Measurements from ENCODE around the gene WBP4.
"Not testable (repeated sequence)": the region's sequence is repeated elsewhere in the genome, so short reads cannot be mapped to it uniquely, and the experiment has no call there.

Gene WBP4

GRCh38 chr13:41079725-41080124 lies 18.4 kb downstream of the WBP4 start:
- DNase-seq (ENCODE audit: low read depth), result no peak

DNA sequence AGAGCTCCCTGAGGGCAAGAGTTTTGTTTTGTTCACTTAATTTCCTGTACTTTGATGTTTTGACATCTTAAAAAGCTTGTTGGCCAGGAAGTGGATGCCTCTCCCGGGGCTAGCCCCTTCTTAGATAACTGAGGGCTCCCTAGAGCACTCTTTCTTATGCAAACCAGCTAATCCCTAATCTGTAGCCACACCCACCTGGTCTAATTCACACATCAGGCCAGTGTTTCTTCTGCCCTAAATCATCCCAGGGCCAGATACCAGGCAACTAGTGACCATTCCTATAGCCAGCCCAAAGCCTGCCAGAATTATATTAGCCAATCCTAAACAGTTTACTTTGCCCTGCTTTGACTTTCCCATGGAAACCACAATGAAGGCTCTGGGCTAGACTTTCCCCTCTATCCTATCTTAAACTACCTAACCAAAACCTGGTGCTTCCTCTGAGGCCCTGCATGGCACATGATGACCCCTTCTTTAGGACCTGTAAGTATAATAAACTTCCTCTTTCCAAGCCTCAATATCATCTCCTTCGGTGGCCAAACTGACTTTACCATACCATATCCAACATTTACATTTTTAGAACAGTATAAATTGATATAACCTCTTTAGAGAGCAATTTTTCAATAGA lies 24.8 kb downstream of the WBP4 start:
- DNase-seq (ENCODE audit: low read depth), result no peak

GRCh38 chr13:41095681-41096080 lies 34.4 kb downstream of the WBP4 start:
- DNase-seq (ENCODE audit: low read depth), result not testable (repeated sequence)

GRCh38 chr13:41098761-41099160 lies 37.5 kb downstream of the WBP4 start:
- no peak for DNase-seq (ENCODE audit: low read depth)

DNA sequence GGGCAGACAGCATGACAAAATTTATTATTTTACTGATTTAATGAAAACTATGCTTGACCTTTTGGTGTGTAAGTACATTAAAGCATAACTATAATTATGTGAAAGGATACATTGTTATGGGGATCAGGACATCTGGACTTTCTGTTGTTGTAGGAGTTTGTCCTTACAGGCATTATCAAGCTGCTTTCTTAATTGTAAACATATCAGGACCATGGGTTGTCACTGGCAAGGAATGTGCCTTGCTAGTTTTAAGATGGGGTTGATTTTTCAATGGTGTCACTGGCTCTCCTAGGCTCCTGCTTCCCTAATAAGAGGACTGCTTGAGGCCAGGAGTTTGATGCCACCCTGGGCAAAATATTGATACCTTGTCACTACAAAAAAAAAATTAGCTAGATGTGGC lies 38.7 kb downstream of the WBP4 start:
- DNase-seq (ENCODE audit: low read depth), result no peak

- no peak for DNase-seq (ENCODE audit: low read depth)
Observed at GRCh38 chr13:41107104-41107571, 45.8 kb downstream of the WBP4 start.

DNA sequence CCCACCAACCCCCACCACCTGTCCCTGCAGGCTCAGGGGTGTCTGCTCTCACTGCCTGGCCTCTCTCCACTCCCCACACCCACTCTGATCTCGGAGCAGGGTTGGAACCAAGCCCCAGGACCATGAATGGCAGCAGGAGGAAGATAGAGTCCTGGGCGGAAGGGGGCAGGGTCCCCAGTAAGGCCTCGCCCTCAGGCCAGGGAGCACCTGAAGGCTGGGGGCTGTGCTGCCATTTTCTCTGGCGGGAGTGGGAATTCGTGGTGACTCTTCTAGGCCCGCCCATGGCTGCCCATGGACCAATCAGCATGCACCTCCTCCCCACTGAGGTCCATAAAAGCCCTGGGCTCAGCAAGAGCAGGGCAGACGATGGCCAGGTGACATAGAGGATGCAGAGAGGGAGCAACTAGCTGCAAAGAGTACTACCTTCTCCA lies 46.3 kb downstream of the WBP4 start:
- no peak for DNase-seq (ENCODE audit: low read depth)

DNA sequence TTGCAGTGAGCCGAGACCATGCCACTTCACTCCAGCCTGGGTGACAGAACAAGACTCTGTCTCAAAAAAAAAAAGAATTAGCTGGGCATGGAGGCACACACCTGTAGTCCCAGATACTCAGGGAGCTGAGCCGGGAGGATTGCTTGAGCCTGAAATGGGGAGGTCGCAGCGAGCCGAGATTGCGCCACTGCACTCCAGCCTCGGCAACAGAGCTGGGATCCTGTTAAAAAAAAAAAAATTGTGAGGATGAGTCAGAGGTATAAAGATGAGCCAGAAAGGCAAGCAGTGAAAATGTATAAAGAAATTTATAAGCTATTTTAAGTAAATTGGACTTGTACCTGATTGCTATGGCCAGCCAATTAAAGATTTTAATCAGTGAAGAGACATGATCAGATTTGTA lies 50.1 kb downstream of the WBP4 start:
- DNase-seq (ENCODE audit: low read depth), result no peak

DNA sequence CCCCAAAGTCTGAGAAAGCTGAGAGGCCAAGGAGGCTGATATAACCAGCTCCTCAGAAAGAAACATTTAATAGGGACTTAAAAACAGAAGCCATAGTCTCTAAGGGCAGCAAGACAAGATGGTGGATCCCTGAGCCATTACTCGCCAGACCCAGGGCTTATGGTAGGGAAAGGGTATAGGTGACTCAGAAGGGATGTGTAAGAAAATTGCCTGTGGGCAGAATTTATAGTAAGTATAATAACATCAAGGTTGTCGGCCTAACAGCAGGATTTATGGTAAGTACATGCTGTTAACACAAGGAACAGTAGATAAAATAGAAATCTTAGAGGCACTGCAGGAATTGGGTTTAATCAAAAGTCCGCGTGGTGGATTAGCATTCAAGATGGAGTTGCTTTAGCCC lies 56.6 kb downstream of the WBP4 start:
- no peak for DNase-seq (ENCODE audit: low read depth)

- no peak for DNase-seq (ENCODE audit: low read depth)
Observed at GRCh38 chr13:41122838-41123237, 61.5 kb downstream of the WBP4 start.

- no peak for DNase-seq (ENCODE audit: low read depth)
Observed at GRCh38 chr13:41127701-41128100, 66.4 kb downstream of the WBP4 start.

- no peak for DNase-seq (ENCODE audit: low read depth)
Observed at GRCh38 chr13:41130356-41130755, 69.0 kb downstream of the WBP4 start.

GRCh38 chr13:41131189-41131588 lies 69.9 kb downstream of the WBP4 start:
- not testable (repeated sequence) for DNase-seq (ENCODE audit: low read depth)

DNA sequence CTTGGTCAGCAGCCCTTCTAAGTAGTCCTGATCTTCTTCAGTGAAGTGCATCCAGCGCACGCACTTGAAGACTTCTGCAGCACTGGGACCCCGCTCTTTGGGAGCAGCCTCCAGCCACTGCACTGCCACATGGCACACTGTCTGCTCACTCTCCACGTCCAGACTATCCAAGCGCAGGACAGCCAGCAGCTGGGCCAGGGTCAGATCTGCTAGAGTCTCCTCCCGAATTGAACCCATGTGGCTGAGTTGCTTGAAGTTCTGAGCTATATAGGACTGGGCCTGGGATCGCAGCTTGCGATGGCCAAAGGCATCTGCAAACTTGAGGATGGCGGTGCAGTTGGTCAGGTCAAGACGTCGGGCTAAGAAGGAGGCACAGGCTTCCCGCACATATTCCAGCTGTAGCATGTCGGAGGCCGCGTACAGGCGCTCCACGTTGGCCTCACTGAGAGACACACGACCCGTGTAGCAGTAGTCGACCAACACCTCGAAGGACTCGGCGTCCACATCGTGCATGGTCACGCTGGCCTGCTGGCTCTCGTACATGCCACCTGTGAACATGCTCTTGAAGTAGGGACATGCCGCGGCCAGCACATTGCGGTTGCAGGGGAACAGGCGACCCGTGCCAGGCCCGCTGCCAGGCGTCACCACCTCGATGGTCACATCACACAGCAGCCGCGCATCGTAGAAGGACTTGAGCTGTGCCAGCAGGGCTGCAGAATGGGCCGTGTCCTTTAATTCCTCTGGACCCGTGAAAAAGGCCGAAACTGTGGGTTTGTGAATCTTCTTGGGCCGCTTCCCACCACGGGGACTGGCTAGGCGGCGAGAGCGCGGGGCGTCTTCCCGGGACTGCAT lies 70.6 kb downstream of the WBP4 start:
- DNase-seq (ENCODE audit: low read depth), result not testable (repeated sequence)

DNA sequence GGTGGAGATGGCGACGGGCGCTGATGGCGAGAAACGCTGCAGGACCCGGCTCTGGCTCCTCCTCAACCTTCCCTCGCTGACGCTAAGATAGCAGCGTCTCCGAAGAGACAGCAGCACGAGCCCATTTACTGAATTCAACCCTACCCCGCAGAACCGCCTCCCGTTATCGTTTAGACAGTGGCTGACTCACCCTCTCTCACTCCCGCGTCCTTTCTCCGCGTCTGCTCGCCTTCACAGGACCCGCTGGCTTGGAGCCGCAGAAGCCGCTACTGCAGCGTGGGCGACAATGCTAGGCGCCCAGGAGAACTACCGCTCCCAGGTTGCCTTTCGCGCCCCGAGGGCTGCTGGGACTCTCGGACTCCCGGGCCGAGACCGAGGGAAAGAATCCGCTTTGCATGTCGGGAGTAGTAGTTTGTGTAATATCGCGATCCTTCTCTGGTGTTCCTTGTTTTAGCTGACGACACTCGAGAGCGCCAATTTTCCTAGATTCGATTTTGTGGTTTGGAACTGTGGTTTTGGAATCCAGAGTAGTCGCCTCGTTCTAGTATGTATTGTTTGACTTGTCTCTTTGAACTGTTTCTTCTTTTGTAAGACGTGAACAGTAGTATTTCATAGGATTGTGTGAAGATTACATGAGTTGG lies 71.3 kb downstream of the WBP4 start, which contains the start of gene KBTBD6:
TSS of gene KBTBD6 (minus strand) at position 291 of the 641 bp plus-strand sequence. CDS start 291 bp downstream, outside the sequence.
- DNase-seq (ENCODE audit: low read depth), result peak; percentile 99

Measured in stromal cell of bone marrow (primary cell).